ENCODE results near the gene CLN5.
"Not testable (repeated sequence)": the region's sequence is repeated elsewhere in the genome, so short reads cannot be mapped to it uniquely, and the experiment has no call there.

CLN5 gene

GRCh38 chr13:76975863-76976262 is 16.0 kb upstream of the CLN5 start:
- DNase-seq (ENCODE audit: low spot score): no peak

- no peak for DNase-seq (ENCODE audit: low spot score)
Observed at GRCh38 chr13:76976490-76976889, 15.4 kb upstream of the CLN5 start.

- no peak for DNase-seq (ENCODE audit: low spot score)
Observed at GRCh38 chr13:76976929-76977328, 15.0 kb upstream of the CLN5 start.

- DNase-seq (ENCODE audit: low spot score): peak; percentile 44
Observed at GRCh38 chr13:76980075-76980718, 11.7 kb upstream of the CLN5 start.

- DNase-seq (ENCODE audit: low spot score): no peak
Observed at GRCh38 chr13:76982061-76982460, 9.8 kb upstream of the CLN5 start.

GRCh38 chr13:76983676-76984075 is 8.2 kb upstream of the CLN5 start:
- no peak for DNase-seq (ENCODE audit: low spot score)

GRCh38 chr13:76991432-76991795 is 467 bp upstream of the CLN5 start:
- DNase-seq (ENCODE audit: low spot score): no peak

- peak; percentile 39 for DNase-seq (ENCODE audit: low spot score)
Observed at GRCh38 chr13:76992548-76993001, 694 bp downstream of the CLN5 start.

- no peak for DNase-seq (ENCODE audit: low spot score)
Observed at GRCh38 chr13:76993021-76993420, 1.1 kb downstream of the CLN5 start.

- no peak for DNase-seq (ENCODE audit: low spot score)
Observed at GRCh38 chr13:76993473-76993872, 1.6 kb downstream of the CLN5 start.

GRCh38 chr13:76994281-76994680 is 2.4 kb downstream of the CLN5 start:
- DNase-seq (ENCODE audit: low spot score): no peak

- no peak for DNase-seq (ENCODE audit: low spot score)
Observed at GRCh38 chr13:77000475-77000874, 8.6 kb downstream of the CLN5 start.

GRCh38 chr13:77001540-77001939 is 9.7 kb downstream of the CLN5 start:
- no peak for DNase-seq (ENCODE audit: low spot score)

- DNase-seq (ENCODE audit: low spot score): no peak
Observed at GRCh38 chr13:77001963-77002587, 10.2 kb downstream of the CLN5 start.

GRCh38 chr13:77002590-77003190 is 10.8 kb downstream of the CLN5 start:
- DNase-seq (ENCODE audit: low spot score): peak; percentile 43

GRCh38 chr13:77008337-77008736 is 16.5 kb downstream of the CLN5 start:
- DNase-seq (ENCODE audit: low spot score): not testable (repeated sequence)

- DNase-seq (ENCODE audit: low spot score): no peak
Observed at GRCh38 chr13:77009011-77009410, 17.1 kb downstream of the CLN5 start.

- DNase-seq (ENCODE audit: low spot score): not testable (repeated sequence)
Observed at GRCh38 chr13:77009719-77010118, 17.8 kb downstream of the CLN5 start.

- no peak for DNase-seq (ENCODE audit: low spot score)
Observed at GRCh38 chr13:77013853-77014542, 22.1 kb downstream of the CLN5 start.

- DNase-seq (ENCODE audit: low spot score): no peak
Observed at GRCh38 chr13:77014906-77015685, 23.2 kb downstream of the CLN5 start.

GRCh38 chr13:77016251-77016812 is 24.5 kb downstream of the CLN5 start:
- no peak for DNase-seq (ENCODE audit: low spot score)

Data from pons (tissue), 1 donor.